HEK293 (cell line): ENCODE data around the gene OR6B1.

Experiments
- ZBTB21 ChIP-seq: fragments of 450-650 bp; formaldehyde crosslinking; IDR thresholded peaks from 2 replicates; pipeline ENCODE4 v1.5.1; 2017; ENCODE audit warnings: missing biosample characterization, missing genetic modification characterization
- ZNF146 ChIP-seq: fragments of 450-650 bp; formaldehyde crosslinking; IDR thresholded peaks from 2 replicates; pipeline ENCODE4 v1.5.1; 2016; ENCODE audit warnings: missing biosample characterization, missing genetic modification characterization
- TF ChIP-seq, protein P1 (sequence below): fragments of 450-650 bp; formaldehyde crosslinking; IDR thresholded peaks from 2 replicates; pipeline ENCODE4 v1.5.1; 2016; ENCODE audit warnings: missing biosample characterization, missing genetic modification characterization
- TF ChIP-seq, protein P2 (sequence below): fragments of 450-650 bp; formaldehyde crosslinking; IDR thresholded peaks from 2 replicates; pipeline ENCODE4 v1.5.1; 2016; ENCODE audit warnings: missing biosample characterization, missing genetic modification characterization

DNA sequence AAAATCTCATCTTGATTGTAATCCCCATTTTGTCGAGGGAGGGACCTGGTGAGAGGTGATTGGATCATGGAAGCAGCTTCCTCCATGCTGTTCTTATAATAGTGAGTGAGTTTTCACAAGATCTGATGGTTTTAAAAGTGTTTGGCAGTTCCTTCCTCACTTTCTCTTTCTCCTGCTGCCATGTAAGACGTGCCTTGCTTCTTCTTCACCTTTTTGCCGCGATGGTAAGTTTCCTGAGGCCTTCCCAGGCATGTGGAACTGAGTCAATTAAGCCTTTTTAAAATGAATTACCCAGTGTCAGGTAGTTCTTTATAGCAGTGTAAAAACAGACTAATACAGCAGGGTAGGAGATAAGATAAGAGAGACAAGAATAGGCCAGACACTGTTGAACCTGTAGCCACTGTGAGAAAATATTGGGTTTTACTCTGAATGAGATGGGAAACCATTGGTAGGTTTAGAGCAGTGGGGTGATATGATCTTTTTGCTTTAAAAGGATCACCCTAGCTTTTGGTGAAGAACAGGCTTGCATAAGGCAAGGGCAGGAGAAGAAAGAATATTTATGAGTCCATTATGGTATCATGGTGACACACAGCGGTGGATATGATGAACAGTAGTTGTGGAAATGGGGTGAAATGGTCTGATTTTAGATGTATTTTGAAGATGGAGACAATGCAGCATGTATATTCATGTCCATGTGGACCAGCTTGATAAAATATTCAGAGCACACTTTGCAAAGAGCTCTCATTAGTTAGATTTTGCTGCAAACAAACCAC is 11.5 kb downstream of the OR6B1 start:
- TF ChIP-seq, protein P1, sequence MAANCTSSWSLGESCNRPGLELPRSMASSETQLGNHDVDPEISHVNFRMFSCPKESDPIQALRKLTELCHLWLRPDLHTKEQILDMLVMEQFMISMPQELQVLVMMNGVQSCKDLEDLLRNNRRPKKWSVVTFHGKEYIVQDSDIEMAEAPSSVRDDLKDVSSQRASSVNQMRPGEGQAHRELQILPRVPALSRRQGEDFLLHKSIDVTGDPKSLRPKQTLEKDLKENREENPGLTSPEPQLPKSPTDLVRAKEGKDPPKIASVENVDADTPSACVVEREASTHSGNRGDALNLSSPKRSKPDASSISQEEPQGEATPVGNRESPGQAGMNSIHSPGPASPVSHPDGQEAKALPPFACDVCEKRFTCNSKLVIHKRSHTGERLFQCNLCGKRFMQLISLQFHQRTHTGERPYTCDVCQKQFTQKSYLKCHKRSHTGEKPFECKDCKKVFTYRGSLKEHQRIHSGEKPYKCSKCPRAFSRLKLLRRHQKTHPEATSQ (tag by site-specific recombination) = no peak
- TF ChIP-seq, protein P2, sequence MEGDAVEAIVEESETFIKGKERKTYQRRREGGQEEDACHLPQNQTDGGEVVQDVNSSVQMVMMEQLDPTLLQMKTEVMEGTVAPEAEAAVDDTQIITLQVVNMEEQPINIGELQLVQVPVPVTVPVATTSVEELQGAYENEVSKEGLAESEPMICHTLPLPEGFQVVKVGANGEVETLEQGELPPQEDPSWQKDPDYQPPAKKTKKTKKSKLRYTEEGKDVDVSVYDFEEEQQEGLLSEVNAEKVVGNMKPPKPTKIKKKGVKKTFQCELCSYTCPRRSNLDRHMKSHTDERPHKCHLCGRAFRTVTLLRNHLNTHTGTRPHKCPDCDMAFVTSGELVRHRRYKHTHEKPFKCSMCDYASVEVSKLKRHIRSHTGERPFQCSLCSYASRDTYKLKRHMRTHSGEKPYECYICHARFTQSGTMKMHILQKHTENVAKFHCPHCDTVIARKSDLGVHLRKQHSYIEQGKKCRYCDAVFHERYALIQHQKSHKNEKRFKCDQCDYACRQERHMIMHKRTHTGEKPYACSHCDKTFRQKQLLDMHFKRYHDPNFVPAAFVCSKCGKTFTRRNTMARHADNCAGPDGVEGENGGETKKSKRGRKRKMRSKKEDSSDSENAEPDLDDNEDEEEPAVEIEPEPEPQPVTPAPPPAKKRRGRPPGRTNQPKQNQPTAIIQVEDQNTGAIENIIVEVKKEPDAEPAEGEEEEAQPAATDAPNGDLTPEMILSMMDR = no peak
- TF ChIP-seq ZNF146 (tag by site-specific recombination) = no peak
- TF ChIP-seq ZBTB21 (tag by site-specific recombination) = no peak
